Spinal cord (tissue), 10 donors: ENCODE results near the gene RTN4RL1. TPM values are rescaled to one million over a fixed set of nuclear protein-coding genes. Genes with fewer than 3 reads are reported as not detected.
A peak's percentile ranks its signal among the peaks of the same experiment; 100 is the strongest.

ENCODE experiments used
- DNase-seq, 6 donors: peaks; one replicate each; pipeline versions ENCODE4 v3.0.0 to v3.0.0-alpha.2; 2013 to 2015; ENCODE audit warnings: low spot score in 6 of 6, low read depth in 4 of 6
- H3K27ac ChIP-seq: one replicate; pipeline ENCODE4 v1.5.1; 2013; ENCODE audit warnings: low read depth, low read length, control low read depth
- H3K27me3 ChIP-seq: one replicate; pipeline ENCODE4 v1.6.1; 2013; ENCODE audit warnings: low read length; ENCODE audit not compliant: control insufficient read depth, insufficient read depth
- H3K36me3 ChIP-seq: one replicate; pipeline ENCODE4 v1.6.1; 2013; ENCODE audit warnings: low read length; ENCODE audit not compliant: control insufficient read depth, insufficient read depth
- H3K4me1 ChIP-seq: one replicate; pipeline ENCODE4 v1.6.1; 2013; ENCODE audit warnings: low read length; ENCODE audit not compliant: control insufficient read depth, insufficient read depth
- H3K4me3 ChIP-seq: one replicate; pipeline ENCODE4 v1.5.1; 2013; ENCODE audit warnings: low read depth, low read length, control low read depth
- H3K9me3 ChIP-seq: one replicate; pipeline ENCODE4 v1.6.1; 2013; ENCODE audit warnings: low read length; ENCODE audit not compliant: control insufficient read depth, insufficient read depth
- WGBS: methylation state at CpG from one replicate; pipeline ENCODE4 v1.1.5; 2013; ENCODE audit warnings: missing lambda C conversion rate; ENCODE audit not compliant: insufficient coverage; 5-methylcytosine and 5-hydroxymethylcytosine counted together
- polyA plus RNA-seq, 2 donors: library from polyadenylated mRNA; unstranded; fragments of 120-200 nt; gene quantifications; one replicate each; pipeline ENCODE4 v1.2.1, GENCODE V29; 2013; ENCODE audit not compliant: insufficient read length in 2 of 2
- total RNA-seq, 2 donors: library from RNA; depleted of rRNA in 1 of 2; stranded (reverse); fragments of 120-200 nt in 1 of 2; fragments of >200 nt in 1 of 2; gene quantifications; one replicate each; pipeline versions ENCODE4 v1.2.3 to v1.2.4, GENCODE V29; 2013 to 2014
- donor health status: healthy.

Gene RTN4RL1
- total and polyA plus RNA-seq, 4 donors: 5.6 to 11.6 (median 9.7) TPM

DNA sequence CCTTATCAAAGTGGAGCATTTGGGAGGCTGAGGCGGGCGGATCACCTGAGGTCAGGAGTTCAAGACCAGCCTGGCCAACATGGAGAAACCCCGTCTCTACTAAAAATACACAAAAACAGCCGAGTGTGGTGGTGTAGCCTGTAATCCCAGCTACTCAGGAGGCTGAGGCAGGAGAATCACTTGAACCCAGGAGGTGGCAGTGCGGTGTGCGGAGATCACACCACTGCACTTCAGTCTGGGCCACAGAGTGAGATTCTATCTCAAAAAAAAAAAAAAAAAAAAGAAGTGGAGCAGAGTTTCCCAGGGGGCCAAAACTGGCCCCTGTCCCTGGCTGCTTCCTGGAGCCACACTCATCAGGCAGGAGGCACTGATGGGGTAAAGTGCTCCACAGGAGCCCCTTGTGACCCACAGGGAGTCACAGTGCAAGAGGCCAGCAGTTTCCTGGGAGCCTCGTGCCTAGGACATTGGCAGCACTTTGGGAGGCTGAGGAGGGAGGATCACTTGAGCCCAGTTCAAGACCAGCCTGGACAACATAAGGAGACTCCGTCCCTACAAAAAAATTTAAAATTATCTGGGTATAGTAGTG, 44.4 kb downstream of the RTN4RL1 start:
- Histone ChIP-seq H3K36me3 (peaks cover 4% of the 10 kb centered on the region), H3K27me3 (peaks cover 9% of the 10 kb centered on the region), H3K27ac (no peak overlapping the region), H3K9me3 (no peaks in the 10 kb centered on the region), H3K4me3 (no peak overlapping the region), H3K4me1 (peaks cover 49% of the 10 kb centered on the region)
- DNase-seq: no peak
- WGBS: 93% methylated on average over 2 of the region's 8 CpGs

- Histone ChIP-seq H3K9me3 (no peaks in the 10 kb centered on the region), H3K27me3 (peaks cover 9% of the 10 kb centered on the region), H3K4me1 (peaks cover 49% of the 10 kb centered on the region), H3K4me3 (no peak overlapping the region), H3K36me3 (peaks cover 4% of the 10 kb centered on the region), H3K27ac (peak overlapping the region; percentile 52)
- no peak for DNase-seq
- WGBS: 50% methylated on average over 8 of the region's 11 CpGs
Observed at GRCh38 chr17:1979182-1979985, 45.8 kb downstream of the RTN4RL1 start.

DNA sequence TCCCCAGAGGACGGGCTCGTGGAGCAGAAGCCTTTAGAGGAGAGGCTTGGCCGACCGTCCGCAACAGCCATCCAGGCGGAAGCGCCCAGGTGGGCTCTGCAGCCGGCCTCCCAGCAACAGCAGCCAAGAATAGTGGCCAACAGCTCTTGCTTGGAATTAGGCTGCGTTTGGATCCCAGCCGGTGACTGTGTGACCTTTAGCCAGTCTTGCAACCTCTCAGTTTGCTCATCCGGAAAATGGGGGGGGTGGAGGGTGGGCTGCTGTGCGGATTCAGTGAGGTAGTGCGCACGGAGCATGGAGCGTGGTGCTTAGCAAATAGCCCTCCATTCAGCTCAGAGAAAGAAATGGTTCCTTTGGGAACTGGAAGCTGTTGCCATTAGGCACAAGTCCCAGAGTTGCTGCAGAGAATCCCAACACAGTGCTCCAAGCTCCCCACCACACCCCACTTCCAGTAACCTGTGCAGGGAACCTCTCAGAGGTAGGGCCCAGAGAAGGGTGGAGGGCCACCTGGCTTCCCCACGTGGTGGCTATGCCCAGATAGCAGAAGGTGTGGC, 46.7 kb downstream of the RTN4RL1 start:
- H3K4me1 ChIP-seq: peaks cover 46% of the 10 kb centered on the region
- DNase-seq: peak in 1 of 6 donors; percentile 81
- peaks cover 4% of the 10 kb centered on the region for H3K36me3 ChIP-seq
- peaks cover 9% of the 10 kb centered on the region for H3K27me3 ChIP-seq
- no peak overlapping the region for H3K27ac ChIP-seq
- no peaks in the 10 kb centered on the region for H3K9me3 ChIP-seq
- no peak overlapping the region for H3K4me3 ChIP-seq
- WGBS: 38% methylated on average over 16 of the region's 16 CpGs

GRCh38 chr17:1977583-1978395, 47.3 kb downstream of the RTN4RL1 start:
- peak in 3 of 6 donors; percentile 47 to 95 (median 73) for DNase-seq
- H3K27me3 ChIP-seq: peaks cover 9% of the 10 kb centered on the region
- H3K4me3 ChIP-seq: no peak overlapping the region
- H3K36me3 ChIP-seq: peaks cover 4% of the 10 kb centered on the region
- no peaks in the 10 kb centered on the region for H3K9me3 ChIP-seq
- H3K4me1 ChIP-seq: peaks cover 45% of the 10 kb centered on the region
- H3K27ac ChIP-seq: no peak overlapping the region
- WGBS: 6% methylated on average over 54 of the region's 55 CpGs

- no peak for DNase-seq
- Histone ChIP-seq H3K9me3 (no peaks in the 10 kb centered on the region), H3K4me3 (no peak overlapping the region), H3K36me3 (no peaks in the 10 kb centered on the region), H3K4me1 (peaks cover 44% of the 10 kb centered on the region), H3K27ac (no peak overlapping the region), H3K27me3 (peaks cover 9% of the 10 kb centered on the region)
- 85% methylated on average over 3 of the region's 5 CpGs for WGBS
Observed at GRCh38 chr17:1976683-1977064, 48.5 kb downstream of the RTN4RL1 start.

- Histone ChIP-seq H3K4me1 (peaks cover 40% of the 10 kb centered on the region), H3K4me3 (no peak overlapping the region), H3K27me3 (peaks cover 9% of the 10 kb centered on the region), H3K27ac (no peak overlapping the region), H3K9me3 (no peaks in the 10 kb centered on the region), H3K36me3 (no peaks in the 10 kb centered on the region)
- DNase-seq: no peak
- 74% methylated on average over 4 of the region's 4 CpGs for WGBS
Observed at GRCh38 chr17:1976000-1976682, 49.0 kb downstream of the RTN4RL1 start.

DNA sequence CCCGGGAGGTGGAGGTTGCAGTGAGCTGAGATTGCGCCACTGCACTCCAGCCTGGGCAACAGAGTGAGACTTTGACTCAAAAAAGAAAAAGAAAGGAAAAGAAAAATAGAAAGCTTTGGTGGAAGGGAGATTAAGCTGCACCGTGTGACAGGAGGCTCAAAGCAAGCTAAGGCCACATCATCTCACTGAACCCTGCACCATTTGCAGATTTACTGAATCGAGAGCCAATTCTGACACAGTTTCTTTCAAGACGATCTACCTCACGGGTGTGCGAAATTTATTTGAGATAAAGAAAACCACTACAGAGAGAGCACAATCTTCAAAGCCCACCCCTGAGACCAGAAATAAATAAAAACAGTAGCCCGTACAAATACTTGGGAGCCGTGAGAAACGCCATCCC, 49.6 kb downstream of the RTN4RL1 start:
- H3K4me1 ChIP-seq: peaks cover 40% of the 10 kb centered on the region
- no peak overlapping the region for H3K27ac ChIP-seq
- H3K36me3 ChIP-seq: no peaks in the 10 kb centered on the region
- no peak for DNase-seq
- peaks cover 9% of the 10 kb centered on the region for H3K27me3 ChIP-seq
- WGBS: 81% methylated on average over 4 of the region's 10 CpGs
- H3K9me3 ChIP-seq: no peaks in the 10 kb centered on the region
- no peak overlapping the region for H3K4me3 ChIP-seq

DNA sequence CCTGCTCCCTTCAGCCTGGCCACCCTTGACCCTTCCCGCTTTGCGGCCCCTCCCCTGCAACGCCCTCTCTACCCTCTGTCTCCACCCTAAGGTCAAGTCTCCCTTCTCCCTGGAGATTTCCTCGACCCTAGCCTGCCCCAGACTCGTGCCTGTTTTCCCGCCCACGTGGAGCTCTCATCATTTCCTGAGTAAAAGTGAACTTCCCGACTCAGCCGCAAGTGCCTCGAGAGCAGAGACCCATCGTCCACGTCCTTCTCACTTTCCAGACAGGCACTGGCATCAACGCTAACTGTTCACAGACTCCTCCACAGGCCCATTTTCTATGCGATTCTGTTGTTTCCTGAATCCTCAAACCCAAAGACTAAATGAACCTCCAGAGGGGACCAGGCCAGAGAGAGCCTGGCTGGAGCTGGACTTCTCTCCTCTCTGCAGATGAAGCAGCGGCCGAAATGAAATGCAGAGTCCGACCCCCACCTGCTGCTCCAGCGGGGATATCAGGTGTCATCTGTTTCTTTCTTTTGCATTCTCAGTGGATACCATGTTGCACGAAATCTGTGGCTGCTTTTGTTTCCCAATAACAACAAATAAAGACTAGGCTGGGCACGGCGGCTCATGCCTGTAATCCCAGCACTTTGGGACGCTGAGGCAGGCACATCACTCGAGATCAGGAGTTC, 52.5 kb downstream of the RTN4RL1 start:
- Histone ChIP-seq H3K4me1 (peaks cover 28% of the 10 kb centered on the region), H3K9me3 (no peaks in the 10 kb centered on the region), H3K4me3 (no peak overlapping the region), H3K36me3 (no peaks in the 10 kb centered on the region), H3K27ac (no peak overlapping the region), H3K27me3 (peaks cover 9% of the 10 kb centered on the region)
- 56% methylated on average over 21 of the region's 23 CpGs for WGBS
- no peak for DNase-seq
